Measurements from ENCODE around the gene FBLN7.

FBLN7 gene

DNA sequence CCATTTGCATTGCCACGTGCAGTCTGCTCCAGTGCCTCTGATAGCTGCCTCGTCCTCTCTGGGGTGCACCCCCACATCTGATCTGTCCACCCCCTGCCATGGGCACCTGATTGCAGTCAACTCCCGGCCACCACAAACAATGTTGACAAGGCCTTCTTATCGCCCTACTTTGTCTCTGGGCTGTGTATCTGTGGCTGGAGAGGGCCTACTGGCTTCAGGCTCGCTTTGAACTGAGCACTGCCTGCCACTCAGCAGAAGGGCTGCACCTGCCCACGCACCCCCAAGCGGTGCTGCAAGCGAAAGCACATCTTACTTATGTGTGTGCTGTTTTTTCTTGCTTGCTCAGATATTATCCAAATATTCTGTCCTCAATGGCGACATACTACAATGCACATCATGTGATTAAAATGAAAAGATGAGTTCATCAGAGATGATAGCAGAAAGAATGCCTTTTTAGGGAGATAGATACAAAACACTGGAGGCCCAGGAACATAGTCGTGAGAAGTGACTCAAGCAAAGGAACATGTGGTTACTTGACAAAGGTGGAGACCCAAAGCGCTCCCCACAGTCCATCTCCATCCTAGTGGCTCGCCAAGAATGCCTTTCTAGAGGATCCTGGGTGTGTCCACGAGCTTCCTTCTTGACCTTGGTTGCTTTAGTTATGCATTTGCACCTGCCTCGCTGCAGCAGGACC, 28.8 kb downstream of the FBLN7 start:
- Histone ChIP-seq H3K27ac (no peak overlapping the region), H3K4me1 (peaks cover 0 to 84% (median 43%) of the 10 kb centered on the region in 10 experiments; a peak in 15 of 20 replicates), H4K20me1 (no peaks in the 10 kb centered on the region), H3K36me3 (no peaks in the 10 kb centered on the region), H3K27me3 (no peaks in the 10 kb centered on the region), H3K9me3 (replicated peaks in 1 of 11) (0 out of 22 replicates have a peak, but pooled peaks cover 0 to 4% (median 0%) of the 10 kb centered on the region in 11 experiments), H3K4me2 (peak overlapping the region in 1 of 11 experiments; percentile 6; a peak in 1 of 22 replicates), H3K4me3 (no peak overlapping the region), H3K9ac (no peak overlapping the region)
- TF ChIP-seq Cebpa-rat (IDR thresholded peaks at IDR 0.05), result no peak

DNA sequence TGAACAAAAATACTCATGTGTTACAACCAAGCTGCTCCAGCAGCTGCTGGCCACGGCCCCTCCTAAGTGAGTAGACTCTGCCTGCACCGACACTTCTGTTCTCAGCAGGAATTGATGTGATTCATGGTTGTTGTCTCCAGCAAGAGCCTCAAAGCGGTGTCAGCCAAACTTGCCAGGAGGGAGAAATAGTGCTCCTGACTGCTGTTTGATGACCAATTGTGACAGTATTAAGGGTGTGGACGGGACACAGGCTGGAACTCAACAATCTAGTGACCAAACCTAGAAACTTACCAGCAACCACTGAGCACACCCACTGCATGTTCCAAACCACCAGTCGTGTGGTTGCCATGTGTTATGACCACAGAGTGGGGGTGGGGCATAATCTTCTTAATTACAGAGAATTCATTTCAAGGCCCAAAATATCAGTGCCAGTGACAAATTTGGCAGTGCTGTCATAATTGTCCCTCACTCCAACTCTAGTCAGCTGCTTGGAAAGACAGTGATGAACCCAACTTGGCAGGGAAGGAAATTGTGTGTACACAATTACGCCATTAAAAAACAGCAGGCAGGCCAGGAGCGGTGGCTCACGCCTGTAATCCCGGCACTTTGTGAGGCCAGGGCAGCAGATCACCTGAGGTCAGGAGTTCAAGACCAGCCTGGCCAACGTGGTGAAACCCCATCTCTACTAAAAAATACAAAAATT, 30.4 kb downstream of the FBLN7 start:
- Histone ChIP-seq H3K36me3 (no peaks in the 10 kb centered on the region), H3K4me3 (no peak overlapping the region), H4K20me1 (no peaks in the 10 kb centered on the region), H3K4me1 (peaks cover 0 to 84% (median 38%) of the 10 kb centered on the region in 10 experiments; a peak in 16 of 20 replicates), H3K9ac (no peak overlapping the region), H3K27ac (peak overlapping the region in 1 of 11 experiments; percentile 7; a peak in 1 of 22 replicates), H3K4me2 (peak overlapping the region in 8 of 11 experiments; percentile 18 to 74 (median 39); a peak in 14 of 22 replicates), H3K27me3 (no peaks in the 10 kb centered on the region), H3K9me3 (replicated peaks in 1 of 11) (0 out of 22 replicates have a peak, but pooled peaks cover 0 to 4% (median 0%) of the 10 kb centered on the region in 11 experiments)
- no peak for TF ChIP-seq Cebpa-rat (IDR thresholded peaks at IDR 0.05)

DNA sequence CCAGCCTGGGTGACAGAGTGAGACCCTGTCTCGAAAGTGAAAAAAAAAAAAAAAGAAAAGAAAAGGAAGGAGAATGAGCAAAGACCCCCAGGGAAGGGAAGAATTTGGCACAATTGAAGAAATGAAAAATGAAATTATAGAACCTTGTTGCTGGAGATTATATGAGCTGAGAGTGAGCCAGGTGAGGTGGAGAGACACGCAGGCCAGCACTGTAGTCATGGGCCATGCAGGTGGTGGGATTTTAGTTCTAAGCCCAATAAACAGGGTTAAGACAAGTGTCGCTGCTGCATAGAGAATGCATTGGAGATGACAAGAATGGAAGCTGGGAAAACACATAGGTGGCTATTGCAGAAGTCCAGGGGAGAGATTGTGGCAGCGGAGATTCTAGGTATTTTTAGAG, 32.3 kb downstream of the FBLN7 start:
- no peaks in the 10 kb centered on the region for H4K20me1 ChIP-seq
- H3K27ac ChIP-seq, result no peak overlapping the region
- H3K4me3 ChIP-seq, result no peak overlapping the region
- no peak for TF ChIP-seq Cebpa-rat (IDR thresholded peaks at IDR 0.05)
- H3K4me2 ChIP-seq, result peak overlapping the region in 4 of 11 experiments; percentile 12 to 74 (median 34); a peak in 4 of 22 replicates
- 0 out of 22 replicates have a peak, but pooled peaks cover 0 to 4% (median 0%) of the 10 kb centered on the region in 11 experiments for H3K9me3 ChIP-seq (replicated peaks in 1 of 11)
- no peak overlapping the region for H3K9ac ChIP-seq
- no peaks in the 10 kb centered on the region for H3K36me3 ChIP-seq
- H3K27me3 ChIP-seq, result no peaks in the 10 kb centered on the region
- H3K4me1 ChIP-seq, result peaks cover 10 to 89% (median 47%) of the 10 kb centered on the region in 10 experiments; a peak in 18 of 20 replicates

DNA sequence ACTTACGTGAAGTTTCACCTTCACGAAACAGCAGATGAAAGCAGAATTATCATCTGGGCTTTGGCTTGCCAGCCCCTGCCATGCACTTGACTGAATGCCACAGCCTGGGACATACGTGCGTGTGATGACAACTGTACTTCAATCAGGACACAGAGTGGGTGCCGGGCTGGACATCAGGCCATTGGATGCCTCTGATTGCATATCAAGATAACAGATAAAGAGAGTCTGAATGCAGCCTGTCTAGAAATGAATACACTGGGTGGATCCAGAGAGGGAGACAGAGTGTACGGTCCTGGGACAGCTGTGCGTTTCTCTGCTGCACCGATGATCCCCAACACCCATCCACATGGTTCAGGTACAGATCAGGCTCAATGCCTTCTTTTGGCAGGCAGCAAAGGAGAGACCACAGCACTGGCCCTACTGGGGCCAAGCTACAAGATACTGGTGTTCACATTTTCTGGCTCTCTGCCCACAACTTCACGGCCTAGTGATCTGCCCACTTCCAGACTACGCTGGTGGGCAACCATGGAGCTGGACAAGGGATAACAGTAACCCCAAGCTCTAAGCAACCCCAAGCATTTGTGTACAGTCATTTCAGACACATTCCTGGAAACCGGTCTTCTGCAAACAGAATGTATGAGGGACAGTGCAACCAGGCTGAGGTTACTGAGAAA, 35.6 kb downstream of the FBLN7 start:
- peaks cover 0 to 7% (median 2%) of the 10 kb centered on the region in 11 experiments; a peak in 7 of 22 replicates for H3K9me3 ChIP-seq (replicated peaks in 1 of 11)
- peak overlapping the region; percentile 38 to 89 (median 70) for H3K4me2 ChIP-seq
- H3K4me1 ChIP-seq, result peaks cover 10 to 85% (median 53%) of the 10 kb centered on the region in 10 experiments; a peak in 18 of 20 replicates
- no peak for TF ChIP-seq Cebpa-rat (IDR thresholded peaks at IDR 0.05)
- H3K27me3 ChIP-seq, result no peaks in the 10 kb centered on the region
- H3K9ac ChIP-seq, result peak overlapping the region in 2 of 11 experiments; percentile 12 to 24; a peak in 2 of 22 replicates
- H4K20me1 ChIP-seq, result no peaks in the 10 kb centered on the region
- H3K4me3 ChIP-seq, result peak overlapping the region in 2 of 10 experiments; percentile 14 to 43; a peak in 3 of 20 replicates
- peak overlapping the region in 1 of 11 experiments; percentile 10; a peak in 1 of 22 replicates for H3K27ac ChIP-seq
- no peaks in the 10 kb centered on the region for H3K36me3 ChIP-seq

DNA sequence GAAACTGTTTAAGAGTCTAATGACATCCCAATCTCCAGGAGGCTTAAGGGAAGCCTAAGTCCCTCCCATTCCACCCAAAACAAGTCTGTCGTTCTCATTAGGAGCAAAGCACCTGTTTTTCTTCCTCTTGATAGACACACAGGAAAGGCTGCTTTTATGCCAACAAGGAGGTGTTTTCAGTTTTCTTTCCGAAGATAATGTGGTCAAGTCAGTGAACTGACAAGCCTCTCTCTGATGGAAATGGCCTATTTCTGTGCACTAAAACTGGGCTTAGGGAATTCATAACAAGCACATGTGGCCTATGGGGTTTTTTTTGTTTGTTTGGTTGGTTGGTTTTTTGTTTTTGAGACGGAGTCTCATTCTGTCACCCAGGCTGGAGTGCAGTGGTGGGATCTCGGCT, 36.2 kb downstream of the FBLN7 start:
- Histone ChIP-seq H4K20me1 (no peaks in the 10 kb centered on the region), H3K9ac (peak overlapping the region in 3 of 11 experiments; percentile 12 to 29 (median 24); a peak in 3 of 22 replicates), H3K4me2 (peak overlapping the region; percentile 38 to 89 (median 70); a peak in 21 of 22 replicates), H3K4me1 (peaks cover 10 to 79% (median 47%) of the 10 kb centered on the region in 10 experiments; a peak in 18 of 20 replicates), H3K36me3 (no peaks in the 10 kb centered on the region), H3K27me3 (no peaks in the 10 kb centered on the region), H3K27ac (no peak overlapping the region), H3K9me3 (replicated peaks in 1 of 11) (peaks cover 3 to 13% (median 8%) of the 10 kb centered on the region in 11 experiments; a peak in 20 of 22 replicates), H3K4me3 (peak overlapping the region in 2 of 10 experiments; percentile 14 to 43; a peak in 2 of 20 replicates)
- no peak for TF ChIP-seq Cebpa-rat (IDR thresholded peaks at IDR 0.05)

DNA sequence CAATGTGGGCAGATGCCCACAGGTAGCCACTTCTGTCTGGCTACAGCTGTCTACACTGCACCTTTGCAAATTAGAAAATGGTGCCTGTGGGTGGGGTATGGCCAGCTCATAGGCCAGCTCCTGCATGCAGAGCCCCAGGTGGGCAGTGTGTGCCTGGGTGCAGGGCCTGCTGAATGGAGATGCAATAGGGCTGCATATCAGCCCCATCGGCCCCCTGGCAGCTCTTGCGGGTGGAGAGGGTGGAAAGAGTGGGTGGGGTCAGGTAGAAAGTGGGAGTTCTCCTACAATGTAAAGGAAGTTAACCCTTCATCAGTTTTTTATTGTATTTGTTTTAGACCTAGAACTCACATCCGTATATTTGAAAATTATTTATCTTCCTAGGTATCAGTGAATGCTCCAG, 37.1 kb downstream of the FBLN7 start:
- Histone ChIP-seq H3K36me3 (no peaks in the 10 kb centered on the region), H3K27ac (no peak overlapping the region), H4K20me1 (no peaks in the 10 kb centered on the region), H3K9me3 (replicated peaks in 1 of 11) (peaks cover 8 to 23% (median 15%) of the 10 kb centered on the region in 11 experiments), H3K4me3 (no peak overlapping the region), H3K4me2 (peak overlapping the region in 10 of 11 experiments; percentile 38 to 89 (median 70); a peak in 18 of 22 replicates), H3K27me3 (peaks cover 0 to 3% (median 0%) of the 10 kb centered on the region in 11 experiments; a peak in 2 of 22 replicates), H3K9ac (no peak overlapping the region), H3K4me1 (peaks cover 10 to 70% (median 42%) of the 10 kb centered on the region in 10 experiments; a peak in 18 of 20 replicates)
- TF ChIP-seq Cebpa-rat (IDR thresholded peaks at IDR 0.05), result no peak

DNA sequence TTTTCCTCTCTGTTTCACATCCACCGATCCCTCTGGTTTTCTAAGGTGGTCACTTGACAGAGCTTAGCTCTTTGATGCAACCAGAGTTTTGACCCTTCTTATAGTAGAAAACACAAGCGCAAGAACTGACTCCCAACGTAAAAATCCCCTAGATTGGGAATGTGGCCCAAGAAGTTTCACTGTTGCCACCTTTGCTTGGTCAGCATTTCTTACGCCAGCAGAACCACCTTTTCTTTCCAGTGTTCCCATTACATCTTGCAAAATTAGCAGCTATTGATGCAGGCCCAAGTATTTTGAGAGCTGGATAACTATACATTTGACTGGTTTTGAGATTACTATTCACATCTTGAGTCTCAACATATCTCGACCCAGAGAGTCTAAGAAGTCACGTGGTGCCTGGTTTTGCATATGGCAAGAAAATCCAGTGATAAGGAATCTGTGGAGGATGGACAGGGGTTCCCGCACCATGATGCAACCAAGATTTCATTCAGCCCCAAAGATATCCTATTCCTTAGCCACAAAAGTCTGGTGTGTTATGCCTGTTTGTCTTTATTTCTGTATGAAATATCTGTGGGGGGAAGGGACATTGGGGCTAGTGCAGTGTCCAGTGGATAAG, 37.9 kb downstream of the FBLN7 start:
- H3K4me2 ChIP-seq, result peak overlapping the region in 9 of 11 experiments; percentile 45 to 89 (median 71); a peak in 15 of 22 replicates
- no peak for TF ChIP-seq Cebpa-rat (IDR thresholded peaks at IDR 0.05)

More for the DNA sequence above, 37.9 kb downstream of the FBLN7 start:
- no peaks in the 10 kb centered on the region for H3K36me3 ChIP-seq
- no peak overlapping the region for H3K4me3 ChIP-seq
- no peak overlapping the region for H3K9ac ChIP-seq
- peaks cover 10 to 62% (median 42%) of the 10 kb centered on the region in 10 experiments; a peak in 18 of 20 replicates for H3K4me1 ChIP-seq
- no peaks in the 10 kb centered on the region for H4K20me1 ChIP-seq
- H3K27me3 ChIP-seq, result peaks cover 2 to 10% (median 5%) of the 10 kb centered on the region in 11 experiments
- peaks cover 16 to 30% (median 22%) of the 10 kb centered on the region in 11 experiments for H3K9me3 ChIP-seq (replicated peaks in 1 of 11)
- no peak overlapping the region for H3K27ac ChIP-seq
